GM18508 (cell line): ENCODE measurements around the gene ZNF223.

ENCODE experiments used
- ATAC-seq: cut with Tn5 transposase; IDR thresholded peaks from one replicate; pipeline ENCODE4 v1.9.1; 2021; ENCODE audit warnings: moderate number of reproducible peaks; ENCODE audit not compliant: insufficient read depth, unreplicated experiment

The ZNF223 gene

GRCh38 chr19:44069415-44069814 lies 17.6 kb downstream of the ZNF223 start:
- no peak for ATAC-seq

GRCh38 chr19:44071824-44072542 lies 20.1 kb downstream of the ZNF223 start, which contains the start of gene ZNF284:
TSS of gene ZNF284 (plus strand) at chr19:44072159. CDS start at chr19:44076390, 4,231 bp downstream.
- peak; percentile 84 for ATAC-seq

GRCh38 chr19:44072543-44073401 lies 20.9 kb downstream of the ZNF223 start:
- no peak for ATAC-seq

GRCh38 chr19:44076325-44076724 lies 24.5 kb downstream of the ZNF223 start:
- ATAC-seq = no peak

- ATAC-seq = no peak
Measured at GRCh38 chr19:44092108-44092507, 40.3 kb downstream of the ZNF223 start.

- no peak for ATAC-seq
Measured at GRCh38 chr19:44093931-44094765, 42.3 kb downstream of the ZNF223 start, which contains the start of gene ZNF224. TSS of gene ZNF224 (plus strand) at chr19:44094361. CDS start at chr19:44097874, 3,513 bp downstream.

GRCh38 chr19:44107751-44108150 lies 55.9 kb downstream of the ZNF223 start:
- ATAC-seq = no peak

GRCh38 chr19:44109458-44109857 lies 57.6 kb downstream of the ZNF223 start:
- ATAC-seq = no peak

GRCh38 chr19:44111910-44112463 lies 60.2 kb downstream of the ZNF223 start:
- ATAC-seq = no peak

- no peak for ATAC-seq
Measured at GRCh38 chr19:44112802-44113137, 60.9 kb downstream of the ZNF223 start.

- ATAC-seq = peak; percentile 87
Measured at GRCh38 chr19:44113138-44113783, 61.4 kb downstream of the ZNF223 start, which contains the start of gene ZNF225. TSS of gene ZNF225 (plus strand) at chr19:44113399. CDS start at chr19:44115828, 2,429 bp downstream.

- no peak for ATAC-seq
Measured at GRCh38 chr19:44113784-44114390, 62.1 kb downstream of the ZNF223 start.
